ENCODE data around the gene BPIFB1. TPM values are rescaled to one million over a fixed set of nuclear protein-coding genes. Genes with fewer than 3 reads are reported as not detected.
A peak's percentile ranks its signal among the peaks of the same experiment; 100 is the strongest.

BPIFB1 gene
- total and polyA plus RNA-seq, 2 of the 13 experiments (the other 11 are each of a cell fraction or from before 2014, with no cell fraction given), result 0.82 to 4.4 TPM

DNA sequence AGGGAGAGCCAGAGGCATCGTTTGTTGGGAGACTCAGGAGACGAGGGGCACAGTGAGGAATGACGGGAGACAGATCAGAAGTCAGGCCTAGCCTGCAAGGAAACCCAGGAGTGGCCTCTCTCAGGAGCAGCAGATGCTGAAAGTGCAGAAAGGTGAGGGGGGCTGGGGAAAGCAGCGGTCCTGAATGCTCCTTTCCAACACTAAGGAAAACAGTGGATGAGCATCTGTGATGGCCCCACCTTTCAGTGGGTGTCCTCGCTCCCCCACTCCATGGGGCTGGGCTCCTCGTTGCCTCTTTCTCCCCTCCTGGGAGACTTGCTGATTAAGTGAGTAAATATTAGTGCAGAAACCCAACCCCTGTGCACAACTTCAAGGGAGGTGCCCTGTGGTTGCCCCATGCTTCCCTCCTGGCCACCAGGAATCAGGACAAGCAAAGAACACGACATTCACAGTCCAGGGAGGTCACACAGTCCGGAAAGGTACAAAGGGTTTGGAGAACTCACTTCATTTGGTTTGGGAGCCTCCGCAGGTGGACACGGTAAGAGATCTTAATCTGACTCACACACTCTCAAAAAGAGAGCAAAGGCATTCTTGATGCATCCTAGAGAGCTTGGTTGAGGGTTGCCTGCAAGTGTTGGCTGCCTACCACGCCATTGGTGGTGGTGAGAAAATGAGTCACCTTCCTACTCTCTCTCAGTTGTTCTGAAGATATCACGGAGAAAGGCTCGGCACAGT lies 9.7 kb upstream of the BPIFB1 start (continued):
- TF ChIP-seq, protein P1, sequence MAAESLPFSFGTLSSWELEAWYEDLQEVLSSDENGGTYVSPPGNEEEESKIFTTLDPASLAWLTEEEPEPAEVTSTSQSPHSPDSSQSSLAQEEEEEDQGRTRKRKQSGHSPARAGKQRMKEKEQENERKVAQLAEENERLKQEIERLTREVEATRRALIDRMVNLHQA (CRISPR knock-in tag; IDR thresholded peaks at IDR 0.05), result no peak
- TF ChIP-seq, protein P2, sequence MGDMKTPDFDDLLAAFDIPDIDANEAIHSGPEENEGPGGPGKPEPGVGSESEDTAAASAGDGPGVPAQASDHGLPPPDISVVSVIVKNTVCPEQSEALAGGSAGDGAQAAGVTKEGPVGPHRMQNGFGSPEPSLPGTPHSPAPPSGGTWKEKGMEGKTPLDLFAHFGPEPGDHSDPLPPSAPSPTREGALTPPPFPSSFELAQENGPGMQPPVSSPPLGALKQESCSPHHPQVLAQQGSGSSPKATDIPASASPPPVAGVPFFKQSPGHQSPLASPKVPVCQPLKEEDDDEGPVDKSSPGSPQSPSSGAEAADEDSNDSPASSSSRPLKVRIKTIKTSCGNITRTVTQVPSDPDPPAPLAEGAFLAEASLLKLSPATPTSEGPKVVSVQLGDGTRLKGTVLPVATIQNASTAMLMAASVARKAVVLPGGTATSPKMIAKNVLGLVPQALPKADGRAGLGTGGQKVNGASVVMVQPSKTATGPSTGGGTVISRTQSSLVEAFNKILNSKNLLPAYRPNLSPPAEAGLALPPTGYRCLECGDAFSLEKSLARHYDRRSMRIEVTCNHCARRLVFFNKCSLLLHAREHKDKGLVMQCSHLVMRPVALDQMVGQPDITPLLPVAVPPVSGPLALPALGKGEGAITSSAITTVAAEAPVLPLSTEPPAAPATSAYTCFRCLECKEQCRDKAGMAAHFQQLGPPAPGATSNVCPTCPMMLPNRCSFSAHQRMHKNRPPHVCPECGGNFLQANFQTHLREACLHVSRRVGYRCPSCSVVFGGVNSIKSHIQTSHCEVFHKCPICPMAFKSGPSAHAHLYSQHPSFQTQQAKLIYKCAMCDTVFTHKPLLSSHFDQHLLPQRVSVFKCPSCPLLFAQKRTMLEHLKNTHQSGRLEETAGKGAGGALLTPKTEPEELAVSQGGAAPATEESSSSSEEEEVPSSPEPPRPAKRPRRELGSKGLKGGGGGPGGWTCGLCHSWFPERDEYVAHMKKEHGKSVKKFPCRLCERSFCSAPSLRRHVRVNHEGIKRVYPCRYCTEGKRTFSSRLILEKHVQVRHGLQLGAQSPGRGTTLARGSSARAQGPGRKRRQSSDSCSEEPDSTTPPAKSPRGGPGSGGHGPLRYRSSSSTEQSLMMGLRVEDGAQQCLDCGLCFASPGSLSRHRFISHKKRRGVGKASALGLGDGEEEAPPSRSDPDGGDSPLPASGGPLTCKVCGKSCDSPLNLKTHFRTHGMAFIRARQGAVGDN (CRISPR knock-in tag; IDR thresholded peaks at IDR 0.05), result peak; percentile 45; the same call in 1 of the 2 replicates
- TF ChIP-seq RARA (CRISPR knock-in tag; IDR thresholded peaks at IDR 0.05) (peak; percentile 56), SALL1 (CRISPR knock-in tag; IDR thresholded peaks at IDR 0.05) (peak; percentile 59)
- TF ChIP-seq, protein P3, sequence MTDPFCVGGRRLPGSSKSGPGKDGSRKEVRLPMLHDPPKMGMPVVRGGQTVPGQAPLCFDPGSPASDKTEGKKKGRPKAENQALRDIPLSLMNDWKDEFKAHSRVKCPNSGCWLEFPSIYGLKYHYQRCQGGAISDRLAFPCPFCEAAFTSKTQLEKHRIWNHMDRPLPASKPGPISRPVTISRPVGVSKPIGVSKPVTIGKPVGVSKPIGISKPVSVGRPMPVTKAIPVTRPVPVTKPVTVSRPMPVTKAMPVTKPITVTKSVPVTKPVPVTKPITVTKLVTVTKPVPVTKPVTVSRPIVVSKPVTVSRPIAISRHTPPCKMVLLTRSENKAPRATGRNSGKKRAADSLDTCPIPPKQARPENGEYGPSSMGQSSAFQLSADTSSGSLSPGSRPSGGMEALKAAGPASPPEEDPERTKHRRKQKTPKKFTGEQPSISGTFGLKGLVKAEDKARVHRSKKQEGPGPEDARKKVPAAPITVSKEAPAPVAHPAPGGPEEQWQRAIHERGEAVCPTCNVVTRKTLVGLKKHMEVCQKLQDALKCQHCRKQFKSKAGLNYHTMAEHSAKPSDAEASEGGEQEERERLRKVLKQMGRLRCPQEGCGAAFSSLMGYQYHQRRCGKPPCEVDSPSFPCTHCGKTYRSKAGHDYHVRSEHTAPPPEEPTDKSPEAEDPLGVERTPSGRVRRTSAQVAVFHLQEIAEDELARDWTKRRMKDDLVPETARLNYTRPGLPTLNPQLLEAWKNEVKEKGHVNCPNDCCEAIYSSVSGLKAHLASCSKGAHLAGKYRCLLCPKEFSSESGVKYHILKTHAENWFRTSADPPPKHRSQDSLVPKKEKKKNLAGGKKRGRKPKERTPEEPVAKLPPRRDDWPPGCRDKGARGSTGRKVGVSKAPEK (CRISPR knock-in tag; IDR thresholded peaks at IDR 0.05; ENCODE audit: borderline replicate concordance), result 0 out of 2 replicates have a peak, but pooled peaks have one; percentile 68
- TF ChIP-seq, protein P4, sequence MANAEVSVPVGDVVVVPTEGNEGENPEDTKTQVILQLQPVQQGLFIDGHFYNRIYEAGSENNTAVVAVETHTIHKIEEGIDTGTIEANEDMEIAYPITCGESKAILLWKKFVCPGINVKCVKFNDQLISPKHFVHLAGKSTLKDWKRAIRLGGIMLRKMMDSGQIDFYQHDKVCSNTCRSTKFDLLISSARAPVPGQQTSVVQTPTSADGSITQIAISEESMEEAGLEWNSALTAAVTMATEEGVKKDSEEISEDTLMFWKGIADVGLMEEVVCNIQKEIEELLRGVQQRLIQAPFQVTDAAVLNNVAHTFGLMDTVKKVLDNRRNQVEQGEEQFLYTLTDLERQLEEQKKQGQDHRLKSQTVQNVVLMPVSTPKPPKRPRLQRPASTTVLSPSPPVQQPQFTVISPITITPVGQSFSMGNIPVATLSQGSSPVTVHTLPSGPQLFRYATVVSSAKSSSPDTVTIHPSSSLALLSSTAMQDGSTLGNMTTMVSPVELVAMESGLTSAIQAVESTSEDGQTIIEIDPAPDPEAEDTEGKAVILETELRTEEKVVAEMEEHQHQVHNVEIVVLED (CRISPR knock-in tag; IDR thresholded peaks at IDR 0.05; ENCODE audit: borderline replicate concordance), result 0 out of 2 replicates have a peak, but pooled peaks have one; percentile 17
- TF ChIP-seq, protein P5, sequence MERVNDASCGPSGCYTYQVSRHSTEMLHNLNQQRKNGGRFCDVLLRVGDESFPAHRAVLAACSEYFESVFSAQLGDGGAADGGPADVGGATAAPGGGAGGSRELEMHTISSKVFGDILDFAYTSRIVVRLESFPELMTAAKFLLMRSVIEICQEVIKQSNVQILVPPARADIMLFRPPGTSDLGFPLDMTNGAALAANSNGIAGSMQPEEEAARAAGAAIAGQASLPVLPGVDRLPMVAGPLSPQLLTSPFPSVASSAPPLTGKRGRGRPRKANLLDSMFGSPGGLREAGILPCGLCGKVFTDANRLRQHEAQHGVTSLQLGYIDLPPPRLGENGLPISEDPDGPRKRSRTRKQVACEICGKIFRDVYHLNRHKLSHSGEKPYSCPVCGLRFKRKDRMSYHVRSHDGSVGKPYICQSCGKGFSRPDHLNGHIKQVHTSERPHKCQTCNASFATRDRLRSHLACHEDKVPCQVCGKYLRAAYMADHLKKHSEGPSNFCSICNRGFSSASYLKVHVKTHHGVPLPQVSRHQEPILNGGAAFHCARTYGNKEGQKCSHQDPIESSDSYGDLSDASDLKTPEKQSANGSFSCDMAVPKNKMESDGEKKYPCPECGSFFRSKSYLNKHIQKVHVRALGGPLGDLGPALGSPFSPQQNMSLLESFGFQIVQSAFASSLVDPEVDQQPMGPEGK (CRISPR knock-in tag; IDR thresholded peaks at IDR 0.05), result no peak; the same call in 1 of the 2 replicates

Data from HepG2 (cell line).